ENCODE measurements around the gene GLT1D1. TPM values are rescaled to one million over a fixed set of nuclear protein-coding genes. Genes with fewer than 3 reads are reported as not detected.

Gene GLT1D1
- total and polyA plus RNA-seq, 2 donors (not counting 3 experiments of a cell fraction or from before 2014, with no cell fraction given), result not detected

GRCh38 chr12:129025055-129025454 lies 171.8 kb downstream of the GLT1D1 start:
- Histone ChIP-seq H3K4me1 (ENCODE audit: control insufficient read depth, extremely low read depth, insufficient read depth, low read length) (no peaks in the 10 kb centered on the region), H2AFZ (ENCODE audit: low read depth, low read length) (no peak overlapping the region), H3K4me3 (replicated peaks in 1 of 3; ENCODE audit: insufficient read depth in 1 of 3, low read depth in 1 of 3, low read length in 3 of 3) (no peak overlapping the region), H3K27me3 (ENCODE audit: control insufficient read depth in 2 of 2, insufficient read depth in 2 of 2, low read length in 2 of 2) (no peaks in the 10 kb centered on the region), H3K4me2 (ENCODE audit: insufficient read depth, low read length) (no peak overlapping the region), H4K20me1 (replicated peaks; ENCODE audit: control insufficient read depth, extremely low read depth, insufficient read depth, low read length) (no peaks in the 10 kb centered on the region), H3K9me3 (replicated peaks; ENCODE audit: control insufficient read depth, insufficient read depth, low read length) (peaks cover 5% of the 10 kb centered on the region), H3K36me3 (ENCODE audit: control insufficient read depth in 2 of 2, extremely low read depth in 1 of 2, insufficient read depth in 2 of 2, low read length in 2 of 2) (no peaks in the 10 kb centered on the region), H3K27ac (ENCODE audit: insufficient read depth, low read depth, low read length) (no peak overlapping the region), H3K9me1 (replicated peaks; ENCODE audit: control insufficient read depth, extremely low read depth, insufficient read depth, low read length) (no peaks in the 10 kb centered on the region), H3K9ac (replicated peaks; ENCODE audit: extremely low read depth, insufficient read depth, low read length) (no peak overlapping the region), H3K79me2 (ENCODE audit: control insufficient read depth, insufficient read depth, low read length) (no peaks in the 10 kb centered on the region)
- intact Hi-C loops (cut with micrococcal nuclease) (no loop called here), dilution Hi-C loops (cut with MboI; ENCODE audit: extremely low pct_ligation_motif_present, low sequenced_read_pairs) (no loop called here)
- no TSS peak for BruUV-seq (replicated peaks)
- DNase-seq (ENCODE audit: low read depth, low spot score) (no peak), FAIRE-seq (no peak)
- TF ChIP-seq POLR2AphosphoS5 (IDR thresholded peaks at IDR 0.05; ENCODE audit: insufficient read depth, low read depth, low read length), result no peak
- ChIA-PET POLR2A (no interaction called here), CTCF (no interaction called here)

DNA sequence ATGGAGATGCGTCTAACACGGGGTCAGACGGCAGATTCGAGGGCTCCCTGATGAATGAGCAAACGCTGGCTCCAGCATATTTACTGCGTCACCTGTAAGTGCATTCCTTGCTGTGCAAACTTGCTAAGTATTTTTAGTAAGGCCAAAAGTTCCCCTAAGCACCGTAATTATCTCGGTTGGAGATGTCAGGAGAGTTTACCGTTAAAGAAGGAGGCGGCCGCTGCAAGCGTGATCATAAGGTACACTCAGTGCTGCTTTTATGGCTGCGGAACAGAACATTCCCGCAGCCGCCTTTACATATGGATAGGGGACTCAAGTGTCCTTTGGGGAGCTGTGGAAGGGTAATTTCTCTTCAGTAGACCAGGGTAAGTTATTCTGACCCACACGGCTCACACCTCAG lies 175.6 kb downstream of the GLT1D1 start:
- Histone ChIP-seq H3K4me1 (ENCODE audit: control insufficient read depth, extremely low read depth, insufficient read depth, low read length) (no peaks in the 10 kb centered on the region), H3K27ac (ENCODE audit: insufficient read depth, low read depth, low read length) (no peak overlapping the region), H3K27me3 (ENCODE audit: control insufficient read depth in 2 of 2, insufficient read depth in 2 of 2, low read length in 2 of 2) (no peaks in the 10 kb centered on the region), H3K79me2 (ENCODE audit: control insufficient read depth, insufficient read depth, low read length) (no peaks in the 10 kb centered on the region), H3K4me2 (ENCODE audit: insufficient read depth, low read length) (no peak overlapping the region), H3K36me3 (ENCODE audit: control insufficient read depth in 2 of 2, extremely low read depth in 1 of 2, insufficient read depth in 2 of 2, low read length in 2 of 2) (no peaks in the 10 kb centered on the region), H2AFZ (ENCODE audit: low read depth, low read length) (no peak overlapping the region), H4K20me1 (replicated peaks; ENCODE audit: control insufficient read depth, extremely low read depth, insufficient read depth, low read length) (no peaks in the 10 kb centered on the region), H3K4me3 (replicated peaks in 1 of 3; ENCODE audit: insufficient read depth in 1 of 3, low read depth in 1 of 3, low read length in 3 of 3) (no peak overlapping the region), H3K9ac (replicated peaks; ENCODE audit: extremely low read depth, insufficient read depth, low read length) (no peak overlapping the region), H3K9me3 (replicated peaks; ENCODE audit: control insufficient read depth, insufficient read depth, low read length) (peaks cover 6% of the 10 kb centered on the region), H3K9me1 (replicated peaks; ENCODE audit: control insufficient read depth, extremely low read depth, insufficient read depth, low read length) (no peaks in the 10 kb centered on the region)
- no TSS peak for BruUV-seq (replicated peaks)
- dilution Hi-C loops (cut with MboI; ENCODE audit: extremely low pct_ligation_motif_present, low sequenced_read_pairs), result no loop called here
- ChIA-PET CTCF (no interaction called here), POLR2A (no interaction called here)
- no peak for FAIRE-seq
- TF ChIP-seq MAX (IDR thresholded peaks at IDR 0.05; ENCODE audit: insufficient read depth, insufficient read length) (no peak), GATA2 (IDR thresholded peaks at IDR 0.05; ENCODE audit: insufficient read depth, insufficient read length, low read depth, low read length) (no peak), MYC (IDR thresholded peaks at IDR 0.05; ENCODE audit: low read depth, low read length) (no peak), JUN (IDR thresholded peaks at IDR 0.05; ENCODE audit: borderline replicate concordance, insufficient read depth, insufficient read length, low read depth) (no peak), POLR2A (IDR thresholded peaks at IDR 0.05; ENCODE audit: low read depth, low read length) (no peak), CTCF (IDR thresholded peaks at IDR 0.05; ENCODE audit: extremely low read depth in 1 of 2, insufficient read depth in 1 of 2, low read depth in 1 of 2, low read length in 2 of 2) (no peak), POLR2AphosphoS5 (IDR thresholded peaks at IDR 0.05; ENCODE audit: insufficient read depth, low read depth, low read length) (no peak), EZH2 (IDR thresholded peaks at IDR 0.05; ENCODE audit: borderline replicate concordance, low read depth, low read length, severe bottlenecking) (no peak), FOS (IDR thresholded peaks at IDR 0.05; ENCODE audit: borderline replicate concordance, insufficient read depth, low read length) (no peak)
- intact Hi-C loops (cut with micrococcal nuclease), result no loop called here
- no peak for DNase-seq (ENCODE audit: low read depth, low spot score)

All from endothelial cell of umbilical vein (primary cell).